GM20000 (cell line): ENCODE data around the gene DICER1.
"Not testable (repeated sequence)": the region's sequence is repeated elsewhere in the genome, so short reads cannot be mapped to it uniquely, and the experiment has no call there.

Experiments
- DNase-seq: peaks from one replicate; pipeline ENCODE4 v3.0.0; 2012; ENCODE audit warnings: low spot score
- CTCF ChIP-seq: IDR thresholded peaks from 2 replicates; pipeline ENCODE4 v1.5.1; 2012; ENCODE audit warnings: mild to moderate bottlenecking, control low read depth; ENCODE audit errors: extremely low read depth, missing control alignments

The DICER1 gene

GRCh38 chr14:95157327-95158189 lies at the start of gene DICER1:
Gene DICER1 (minus strand): TSS chr14:95157529. CDS start chr14:95133458, 24,071 bp downstream.
- DNase-seq: peak; percentile 99
- no peak for TF ChIP-seq CTCF

- no peak for DNase-seq
- TF ChIP-seq CTCF: no peak
Measured at GRCh38 chr14:95206534-95206933, 49.2 kb upstream of the DICER1 start.

GRCh38 chr14:95204705-95205104 lies 47.4 kb upstream of the DICER1 start:
- TF ChIP-seq CTCF: no peak
- no peak for DNase-seq

GRCh38 chr14:95201745-95202144 lies 44.4 kb upstream of the DICER1 start:
- DNase-seq: not testable (repeated sequence)

- no peak for DNase-seq
- no peak for TF ChIP-seq CTCF
Measured at GRCh38 chr14:95200404-95200803, 43.1 kb upstream of the DICER1 start.

- no peak for DNase-seq
- TF ChIP-seq CTCF: no peak
Measured at GRCh38 chr14:95199298-95199983, 42.1 kb upstream of the DICER1 start.

- TF ChIP-seq CTCF: no peak
- DNase-seq: no peak
Measured at GRCh38 chr14:95198320-95198719, 41.0 kb upstream of the DICER1 start.

GRCh38 chr14:95197551-95197950 lies 40.2 kb upstream of the DICER1 start:
- DNase-seq: no peak
- TF ChIP-seq CTCF: no peak
